HepG2 (cell line): ENCODE results near the gene SMOC1. TPM values are rescaled to one million over a fixed set of nuclear protein-coding genes. Genes with fewer than 3 reads are reported as not detected.

Experiments used
- AGO2 ChIP-seq: fragments of 200-400 bp; formaldehyde crosslinking; optimal IDR thresholded peaks from 2 replicates; pipeline ENCODE3; 2017; ENCODE audit warnings: mild to moderate bottlenecking, low read depth, low read length, moderate library complexity
- FOXK2 ChIP-seq: fragments of 450-650 bp; IDR thresholded peaks from 2 replicates; pipeline ENCODE4 v1.6.1; 2016
- FOXO4 ChIP-seq: sonication (generic); formaldehyde crosslinking; conservative IDR thresholded peaks from 2 replicates; pipeline ENCODE4 v1.8.1; 2023; ENCODE audit warnings: missing genetic modification reagents
- KAT2B ChIP-seq: fragments of 150-350 bp; IDR thresholded peaks from 2 replicates; pipeline ENCODE4 v1.6.1; 2014; ENCODE audit warnings: low read depth, low read length, borderline replicate concordance
- NFIB ChIP-seq: sonication (generic); formaldehyde crosslinking; IDR thresholded peaks from 2 replicates; pipeline ENCODE4 v1.9.0; 2021; ENCODE audit warnings: missing genetic modification reagents, mild to moderate bottlenecking, borderline replicate concordance
- POLR2AphosphoS2 ChIP-seq: IDR thresholded peaks from 2 replicates; pipeline ENCODE4 v1.6.1; 2011; ENCODE audit warnings: low read depth, low read length, improper control_type of control experiment
- ZNF17 ChIP-seq: sonication (generic); formaldehyde crosslinking; IDR thresholded peaks from 2 replicates; pipeline ENCODE4 v1.5.0; 2020; ENCODE audit warnings: mild to moderate bottlenecking, missing genetic modification reagents
- ZNF3 ChIP-seq: IDR thresholded peaks from 2 replicates; pipeline ENCODE4 v1.7.0; 2017; ENCODE audit warnings: inconsistent platforms
- ZNF609 ChIP-seq: sonication (generic); formaldehyde crosslinking; IDR thresholded peaks from 2 replicates; pipeline ENCODE4 v1.4.0; 2020; ENCODE audit warnings: mild to moderate bottlenecking, missing genetic modification reagents, borderline replicate concordance
- ZSCAN21 ChIP-seq: sonication (generic); formaldehyde crosslinking; IDR thresholded peaks from 2 replicates; pipeline ENCODE4 v1.8.0; 2022; ENCODE audit warnings: mild to moderate bottlenecking, missing genetic modification reagents, moderate library complexity, borderline replicate concordance
- polyA plus RNA-seq, 8 experiments: library from polyadenylated mRNA; depleted of rRNA in 3 of 8; stranded (reverse) in 7 of 8; unstranded in 1 of 8; fragments of >200 nt; fragmentation: Illumina TruSeq in 4 of 8; extraction: Trizol in 4 of 8; gene quantifications; 2 replicates each; pipeline versions ENCODE4 v1.2.1 to v1.2.3, GENCODE V29; 2011 to 2016; ENCODE audit warnings: low read depth in 4 of 8, missing spikeins in 1 of 8, mixed read lengths in 1 of 8; ENCODE audit not compliant: insufficient read depth in 1 of 8
- total RNA-seq, 5 experiments: library from RNA; depleted of rRNA; stranded (reverse); fragments of >200 nt; fragmentation: Illumina TruSeq; extraction: Trizol; gene quantifications; 2 replicates each; pipeline ENCODE4 v1.2.3, GENCODE V29; 2016; ENCODE audit warnings: low read depth in 1 of 5
- TF ChIP-seq, protein P1 (sequence below): sonication (generic); formaldehyde crosslinking; IDR thresholded peaks from 2 replicates; pipeline ENCODE4 v1.4.0; 2020; ENCODE audit warnings: missing genetic modification reagents
- TF ChIP-seq, protein P2 (sequence below): sonication (generic); formaldehyde crosslinking; IDR thresholded peaks from 2 replicates; pipeline ENCODE4 v1.4.0; 2020; ENCODE audit warnings: mild to moderate bottlenecking, missing genetic modification reagents

SMOC1 gene
- total and polyA plus RNA-seq, 2 of the 13 experiments (the other 11 are each of a cell fraction or from before 2014, with no cell fraction given): 17.8 to 35.6 TPM

DNA sequence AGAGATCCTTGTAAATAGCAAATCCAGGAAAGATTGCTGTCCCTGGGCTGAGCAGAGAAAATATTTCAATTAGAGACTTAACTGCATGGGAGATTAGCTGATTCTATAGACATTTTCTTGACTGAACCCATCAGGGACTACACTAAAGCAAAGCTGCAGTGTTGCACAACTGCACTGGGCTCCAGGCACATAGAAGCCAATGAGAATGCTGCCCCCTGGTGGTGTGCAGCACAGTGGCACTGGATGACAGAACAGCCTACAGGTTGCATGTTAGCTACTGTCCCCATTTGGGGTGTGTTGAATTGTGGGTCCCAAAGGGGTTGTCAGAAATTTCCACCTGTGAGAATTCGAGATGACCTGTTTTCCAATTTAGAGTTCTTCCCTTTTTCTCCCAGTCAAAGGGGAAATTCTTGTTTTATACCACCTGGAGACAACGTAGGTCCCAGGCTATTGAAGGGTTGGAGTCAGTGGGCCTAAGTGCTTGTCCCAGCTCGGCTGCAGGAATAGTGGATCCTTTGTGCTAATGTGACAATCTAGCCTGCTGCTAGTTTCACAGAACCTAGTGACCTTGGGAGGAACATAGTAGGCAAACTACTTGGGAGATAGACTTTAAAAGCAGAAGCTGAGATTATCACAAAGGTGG lies 194.8 kb downstream of the SMOC1 start (continued):
- TF ChIP-seq, protein P1, sequence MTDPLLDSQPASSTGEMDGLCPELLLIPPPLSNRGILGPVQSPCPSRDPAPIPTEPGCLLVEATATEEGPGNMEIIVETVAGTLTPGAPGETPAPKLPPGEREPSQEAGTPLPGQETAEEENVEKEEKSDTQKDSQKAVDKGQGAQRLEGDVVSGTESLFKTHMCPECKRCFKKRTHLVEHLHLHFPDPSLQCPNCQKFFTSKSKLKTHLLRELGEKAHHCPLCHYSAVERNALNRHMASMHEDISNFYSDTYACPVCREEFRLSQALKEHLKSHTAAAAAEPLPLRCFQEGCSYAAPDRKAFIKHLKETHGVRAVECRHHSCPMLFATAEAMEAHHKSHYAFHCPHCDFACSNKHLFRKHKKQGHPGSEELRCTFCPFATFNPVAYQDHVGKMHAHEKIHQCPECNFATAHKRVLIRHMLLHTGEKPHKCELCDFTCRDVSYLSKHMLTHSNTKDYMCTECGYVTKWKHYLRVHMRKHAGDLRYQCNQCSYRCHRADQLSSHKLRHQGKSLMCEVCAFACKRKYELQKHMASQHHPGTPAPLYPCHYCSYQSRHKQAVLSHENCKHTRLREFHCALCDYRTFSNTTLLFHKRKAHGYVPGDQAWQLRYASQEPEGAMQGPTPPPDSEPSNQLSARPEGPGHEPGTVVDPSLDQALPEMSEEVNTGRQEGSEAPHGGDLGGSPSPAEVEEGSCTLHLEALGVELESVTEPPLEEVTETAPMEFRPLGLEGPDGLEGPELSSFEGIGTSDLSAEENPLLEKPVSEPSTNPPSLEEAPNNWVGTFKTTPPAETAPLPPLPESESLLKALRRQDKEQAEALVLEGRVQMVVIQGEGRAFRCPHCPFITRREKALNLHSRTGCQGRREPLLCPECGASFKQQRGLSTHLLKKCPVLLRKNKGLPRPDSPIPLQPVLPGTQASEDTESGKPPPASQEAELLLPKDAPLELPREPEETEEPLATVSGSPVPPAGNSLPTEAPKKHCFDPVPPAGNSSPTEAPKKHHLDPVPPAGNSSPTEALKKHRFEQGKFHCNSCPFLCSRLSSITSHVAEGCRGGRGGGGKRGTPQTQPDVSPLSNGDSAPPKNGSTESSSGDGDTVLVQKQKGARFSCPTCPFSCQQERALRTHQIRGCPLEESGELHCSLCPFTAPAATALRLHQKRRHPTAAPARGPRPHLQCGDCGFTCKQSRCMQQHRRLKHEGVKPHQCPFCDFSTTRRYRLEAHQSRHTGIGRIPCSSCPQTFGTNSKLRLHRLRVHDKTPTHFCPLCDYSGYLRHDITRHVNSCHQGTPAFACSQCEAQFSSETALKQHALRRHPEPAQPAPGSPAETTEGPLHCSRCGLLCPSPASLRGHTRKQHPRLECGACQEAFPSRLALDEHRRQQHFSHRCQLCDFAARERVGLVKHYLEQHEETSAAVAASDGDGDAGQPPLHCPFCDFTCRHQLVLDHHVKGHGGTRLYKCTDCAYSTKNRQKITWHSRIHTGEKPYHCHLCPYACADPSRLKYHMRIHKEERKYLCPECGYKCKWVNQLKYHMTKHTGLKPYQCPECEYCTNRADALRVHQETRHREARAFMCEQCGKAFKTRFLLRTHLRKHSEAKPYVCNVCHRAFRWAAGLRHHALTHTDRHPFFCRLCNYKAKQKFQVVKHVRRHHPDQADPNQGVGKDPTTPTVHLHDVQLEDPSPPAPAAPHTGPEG: no peak
- TF ChIP-seq NFIB (no peak), KAT2B (no peak), POLR2AphosphoS2 (no peak), FOXK2 (no peak), ZNF17 (no peak), AGO2 (no peak), ZNF3 (CRISPR knock-in tag) (no peak), ZNF609 (no peak), FOXO4 (CRISPR knock-in tag) (no peak), ZSCAN21 (CRISPR knock-in tag) (no peak)
- TF ChIP-seq, protein P2, sequence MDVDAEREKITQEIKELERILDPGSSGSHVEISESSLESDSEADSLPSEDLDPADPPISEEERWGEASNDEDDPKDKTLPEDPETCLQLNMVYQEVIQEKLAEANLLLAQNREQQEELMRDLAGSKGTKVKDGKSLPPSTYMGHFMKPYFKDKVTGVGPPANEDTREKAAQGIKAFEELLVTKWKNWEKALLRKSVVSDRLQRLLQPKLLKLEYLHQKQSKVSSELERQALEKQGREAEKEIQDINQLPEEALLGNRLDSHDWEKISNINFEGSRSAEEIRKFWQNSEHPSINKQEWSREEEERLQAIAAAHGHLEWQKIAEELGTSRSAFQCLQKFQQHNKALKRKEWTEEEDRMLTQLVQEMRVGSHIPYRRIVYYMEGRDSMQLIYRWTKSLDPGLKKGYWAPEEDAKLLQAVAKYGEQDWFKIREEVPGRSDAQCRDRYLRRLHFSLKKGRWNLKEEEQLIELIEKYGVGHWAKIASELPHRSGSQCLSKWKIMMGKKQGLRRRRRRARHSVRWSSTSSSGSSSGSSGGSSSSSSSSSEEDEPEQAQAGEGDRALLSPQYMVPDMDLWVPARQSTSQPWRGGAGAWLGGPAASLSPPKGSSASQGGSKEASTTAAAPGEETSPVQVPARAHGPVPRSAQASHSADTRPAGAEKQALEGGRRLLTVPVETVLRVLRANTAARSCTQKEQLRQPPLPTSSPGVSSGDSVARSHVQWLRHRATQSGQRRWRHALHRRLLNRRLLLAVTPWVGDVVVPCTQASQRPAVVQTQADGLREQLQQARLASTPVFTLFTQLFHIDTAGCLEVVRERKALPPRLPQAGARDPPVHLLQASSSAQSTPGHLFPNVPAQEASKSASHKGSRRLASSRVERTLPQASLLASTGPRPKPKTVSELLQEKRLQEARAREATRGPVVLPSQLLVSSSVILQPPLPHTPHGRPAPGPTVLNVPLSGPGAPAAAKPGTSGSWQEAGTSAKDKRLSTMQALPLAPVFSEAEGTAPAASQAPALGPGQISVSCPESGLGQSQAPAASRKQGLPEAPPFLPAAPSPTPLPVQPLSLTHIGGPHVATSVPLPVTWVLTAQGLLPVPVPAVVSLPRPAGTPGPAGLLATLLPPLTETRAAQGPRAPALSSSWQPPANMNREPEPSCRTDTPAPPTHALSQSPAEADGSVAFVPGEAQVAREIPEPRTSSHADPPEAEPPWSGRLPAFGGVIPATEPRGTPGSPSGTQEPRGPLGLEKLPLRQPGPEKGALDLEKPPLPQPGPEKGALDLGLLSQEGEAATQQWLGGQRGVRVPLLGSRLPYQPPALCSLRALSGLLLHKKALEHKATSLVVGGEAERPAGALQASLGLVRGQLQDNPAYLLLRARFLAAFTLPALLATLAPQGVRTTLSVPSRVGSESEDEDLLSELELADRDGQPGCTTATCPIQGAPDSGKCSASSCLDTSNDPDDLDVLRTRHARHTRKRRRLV (CRISPR knock-in tag): no peak
